HG03378 (cell line): ENCODE measurements around the gene CA10.
A peak's percentile ranks its signal among the peaks of the same experiment; 100 is the strongest.

Experiments
- ATAC-seq: cut with Tn5 transposase; IDR thresholded peaks from one replicate; pipeline ENCODE4 v1.9.1; 2021; ENCODE audit warnings: mild to moderate bottlenecking, moderate library complexity; ENCODE audit not compliant: unreplicated experiment

CA10 gene

DNA sequence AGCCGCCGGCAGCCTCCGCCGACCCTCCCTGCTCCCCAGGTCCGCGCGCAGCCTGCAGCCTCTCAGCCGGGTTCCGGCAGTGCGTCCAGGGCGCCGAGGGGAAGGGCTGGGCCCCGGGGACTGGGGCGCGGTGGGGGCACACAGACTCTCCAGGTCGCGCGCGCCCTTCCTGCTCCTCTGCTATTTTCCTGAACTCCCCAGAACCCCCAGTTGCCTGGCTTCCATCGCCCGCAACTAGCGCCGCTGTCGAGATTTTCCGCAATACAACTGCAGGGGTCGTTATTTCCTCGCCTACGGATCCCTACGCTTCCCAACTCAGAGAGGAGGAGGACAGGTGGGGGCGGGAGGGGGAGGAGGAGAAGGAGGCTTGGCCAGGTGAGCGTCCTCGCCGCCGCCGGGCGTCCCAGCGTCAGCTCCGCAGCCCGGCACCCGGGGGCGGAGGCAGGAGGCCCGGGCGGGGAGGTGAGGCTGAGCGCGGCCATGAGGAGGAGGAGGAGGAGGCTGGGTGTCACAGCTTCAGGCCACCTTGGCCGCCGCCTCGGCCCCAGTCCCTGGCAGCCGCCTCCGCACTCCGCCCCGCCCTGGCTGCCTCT lies at the start of gene CA10:
CA10 (minus strand) TSS at position 265 of the 593 bp plus-strand sequence.
- ATAC-seq: no peak

DNA sequence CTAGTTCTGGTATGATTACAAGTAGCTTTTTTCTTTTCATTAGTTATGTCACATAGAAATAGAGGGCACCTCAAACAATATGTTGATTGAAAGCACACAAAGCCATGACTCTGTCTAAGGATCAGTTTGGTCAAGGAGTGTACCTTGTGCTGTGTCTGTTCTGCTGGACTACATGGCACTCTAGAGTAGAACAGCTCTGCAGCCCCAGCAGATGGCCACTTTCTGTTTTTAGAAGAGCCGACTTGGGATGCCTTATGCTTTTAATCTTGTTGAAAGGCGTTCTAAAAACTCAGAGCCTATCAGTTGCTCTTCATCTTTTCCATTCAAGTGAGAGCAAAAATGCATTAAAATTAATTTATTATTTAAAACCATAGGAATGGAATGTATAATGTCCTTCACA lies 49.3 kb upstream of the CA10 start:
- no peak for ATAC-seq

- no peak for ATAC-seq
Observed at GRCh38 chr17:52202520-52203080, 44.1 kb upstream of the CA10 start.

DNA sequence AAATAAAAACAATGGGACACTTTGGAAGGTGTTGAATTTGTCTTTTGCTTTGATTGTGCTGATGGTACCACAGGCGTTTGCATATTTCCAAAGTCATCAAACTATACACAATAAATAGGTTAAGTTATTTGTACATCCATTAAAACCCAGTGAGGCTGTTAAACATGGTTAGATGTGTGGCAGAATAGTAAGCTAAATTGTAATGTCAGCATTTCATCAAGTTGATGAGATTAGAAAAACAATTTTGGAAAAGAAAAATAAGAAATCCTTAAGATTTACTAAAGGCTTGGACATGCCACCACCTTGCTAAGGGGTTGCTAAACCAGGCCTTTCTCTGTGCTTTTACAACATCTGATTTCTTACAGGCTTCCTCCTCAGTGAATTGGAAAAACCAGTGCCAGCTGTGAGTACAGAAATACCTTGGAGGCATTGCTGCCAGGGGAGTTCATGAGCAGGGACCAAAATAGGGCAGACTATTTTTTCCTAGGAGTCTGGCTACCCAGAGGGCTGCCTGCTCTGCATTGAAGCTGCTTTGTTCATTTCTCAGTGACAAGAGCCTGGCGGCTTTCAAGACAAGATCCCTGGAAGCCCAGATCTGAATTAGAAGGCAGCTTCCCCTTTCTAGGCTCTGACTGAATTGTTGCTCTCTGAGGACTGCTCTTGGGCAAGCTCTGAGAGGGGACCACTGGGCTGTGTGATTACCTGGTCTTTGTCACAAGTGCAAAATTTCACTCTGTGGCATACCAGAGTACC lies 43.4 kb upstream of the CA10 start:
- ATAC-seq: no peak

DNA sequence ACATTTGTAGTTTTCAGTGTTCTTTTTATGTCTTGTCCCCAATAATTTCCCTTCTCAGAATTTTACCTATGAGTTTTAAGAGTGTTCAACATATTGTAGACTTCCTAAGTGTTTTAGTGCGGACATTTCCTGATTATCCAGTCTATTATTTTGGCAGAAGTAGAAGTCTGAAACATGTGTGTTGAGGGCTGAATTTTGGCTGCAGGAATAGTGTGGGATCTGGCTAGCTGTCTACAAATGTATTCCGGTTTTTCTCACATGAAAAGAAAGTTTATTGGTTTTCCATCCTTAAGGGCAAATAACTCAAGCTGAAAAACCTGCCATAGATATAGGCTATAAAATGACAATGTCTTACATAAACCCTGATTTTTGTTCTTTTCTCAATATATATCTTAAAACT lies 33.0 kb upstream of the CA10 start:
- no peak for ATAC-seq

GRCh38 chr17:52181782-52182181 lies 23.3 kb upstream of the CA10 start:
- no peak for ATAC-seq

DNA sequence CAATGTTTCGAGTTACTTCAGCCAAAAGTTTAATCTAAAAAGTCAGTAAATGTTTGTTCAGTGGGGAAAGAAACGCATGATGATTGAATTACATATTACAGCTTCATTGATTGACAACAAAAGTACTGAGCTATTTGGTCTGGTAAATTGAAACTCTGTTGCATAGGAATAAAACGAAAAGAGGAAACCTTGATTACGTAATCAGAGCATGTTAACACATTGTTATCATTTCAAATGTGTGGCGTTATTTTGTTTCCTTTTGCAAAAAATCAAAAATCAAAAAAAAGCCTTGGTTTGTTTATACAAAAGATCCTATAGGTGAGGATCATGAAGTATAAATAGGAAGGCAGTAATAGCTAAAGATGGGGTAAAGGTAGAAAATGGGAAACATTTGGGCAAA lies 19.5 kb upstream of the CA10 start:
- ATAC-seq: no peak

DNA sequence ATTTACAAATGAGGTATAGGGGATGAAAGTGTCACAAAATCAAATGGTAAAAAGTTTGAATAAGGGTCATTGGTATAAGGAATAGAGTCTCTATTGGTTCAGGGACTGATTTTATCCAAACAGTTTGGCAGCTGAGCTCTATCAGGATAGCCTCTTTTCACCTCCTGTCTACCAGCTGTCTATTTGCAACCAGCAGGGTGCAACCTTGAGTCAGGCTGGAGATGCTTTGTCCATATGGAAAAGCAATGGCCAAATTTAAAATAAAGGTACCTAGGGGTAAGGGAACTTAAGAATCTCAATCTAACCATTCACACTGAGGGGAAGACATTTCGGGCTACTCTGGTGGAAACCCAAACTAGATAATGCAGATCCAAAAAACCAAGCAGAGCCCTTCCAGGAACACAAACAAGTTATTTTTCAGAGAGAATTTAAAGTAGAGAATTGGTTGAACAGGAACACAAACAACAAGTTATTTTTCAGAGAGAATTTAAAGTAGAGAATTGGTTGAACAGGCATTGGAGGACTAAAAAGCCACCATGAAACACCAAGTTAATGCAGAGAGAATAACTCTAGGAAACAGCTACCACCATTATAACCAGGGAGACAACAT lies 12.6 kb upstream of the CA10 start:
- ATAC-seq: no peak

- ATAC-seq: no peak
Observed at GRCh38 chr17:52160136-52160567, 1.6 kb upstream of the CA10 start.

DNA sequence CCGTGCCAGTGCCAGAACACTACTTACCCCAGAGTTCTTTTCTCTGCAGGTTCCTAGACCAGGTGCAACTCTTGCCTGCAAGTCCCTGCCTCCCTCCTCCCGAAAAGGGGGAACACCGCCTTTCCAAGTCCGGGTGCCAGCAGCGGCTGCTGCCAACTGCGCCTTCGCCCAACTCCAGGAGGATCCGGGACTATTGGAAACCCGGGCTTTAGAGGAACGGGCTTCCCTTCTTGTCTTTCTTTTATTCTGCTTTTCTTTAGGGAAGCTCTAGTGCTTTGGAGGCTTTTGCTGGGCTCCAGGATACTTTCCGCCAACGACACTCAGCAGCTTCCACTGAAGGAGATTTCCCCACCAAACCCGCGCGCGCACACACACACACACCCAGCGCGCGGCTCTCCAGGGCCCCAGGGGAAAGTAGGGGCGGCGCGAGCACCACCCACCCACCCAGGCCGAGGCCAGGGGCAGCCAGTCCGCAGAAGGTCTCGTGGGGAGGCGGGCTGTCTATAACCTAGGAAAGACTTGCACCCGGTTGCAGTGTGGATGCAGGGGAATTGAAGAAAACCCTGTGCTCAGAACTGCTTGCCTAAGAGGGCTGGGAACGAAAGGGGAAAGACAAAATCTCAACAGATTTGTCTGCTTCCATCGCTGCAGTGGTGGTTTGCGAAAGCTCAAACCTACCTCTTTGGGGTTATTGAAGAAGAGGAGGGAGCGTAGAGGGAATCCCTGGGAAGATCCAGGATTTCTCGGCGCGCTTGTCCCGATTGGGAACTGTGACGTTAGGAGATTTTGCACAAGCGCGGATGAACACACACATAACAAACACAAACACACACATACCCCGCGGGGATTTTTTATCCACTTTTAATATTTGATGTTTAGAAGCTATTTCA lies 977 bp upstream of the CA10 start:
- no peak for ATAC-seq

DNA sequence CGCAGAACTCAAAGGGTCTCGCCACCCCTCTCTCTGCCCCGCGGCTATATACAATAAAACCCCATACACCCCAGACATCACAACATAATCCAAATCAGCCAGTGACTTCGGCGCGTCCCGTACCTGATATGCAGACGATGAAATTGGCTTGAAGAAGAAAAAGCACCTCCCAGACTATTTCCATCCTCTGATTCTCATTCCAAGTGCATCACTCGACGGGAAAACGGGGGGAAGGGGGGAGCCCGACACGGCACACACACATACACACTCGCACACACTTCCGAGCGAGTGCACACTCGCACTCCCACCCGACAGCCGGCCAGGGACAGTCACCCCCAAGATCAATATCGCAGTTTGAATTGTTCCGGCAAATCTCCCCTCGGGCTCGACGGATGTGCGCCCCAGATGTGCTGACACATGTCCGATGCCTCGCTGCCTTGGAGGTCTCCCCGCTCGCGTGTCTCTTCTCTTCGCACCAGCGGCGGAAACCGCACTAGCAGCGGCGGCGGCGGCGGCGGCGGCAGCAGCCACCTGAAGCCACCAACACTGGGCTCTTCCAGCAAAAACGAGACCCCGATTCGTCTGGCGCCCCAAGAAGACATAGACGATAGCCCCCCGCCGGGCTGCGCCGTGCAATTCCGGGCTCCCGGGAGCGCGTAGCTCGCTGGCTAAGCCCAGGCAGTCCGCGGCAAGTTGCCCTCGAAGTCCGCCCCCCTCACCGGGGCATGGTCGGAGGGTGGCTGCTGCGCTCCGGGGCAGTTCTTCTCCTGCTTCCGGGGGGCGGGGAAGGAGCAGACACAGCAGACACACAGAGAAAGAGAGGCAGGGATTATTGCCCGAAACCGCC lies 688 bp downstream of the CA10 start:
- ATAC-seq: no peak

DNA sequence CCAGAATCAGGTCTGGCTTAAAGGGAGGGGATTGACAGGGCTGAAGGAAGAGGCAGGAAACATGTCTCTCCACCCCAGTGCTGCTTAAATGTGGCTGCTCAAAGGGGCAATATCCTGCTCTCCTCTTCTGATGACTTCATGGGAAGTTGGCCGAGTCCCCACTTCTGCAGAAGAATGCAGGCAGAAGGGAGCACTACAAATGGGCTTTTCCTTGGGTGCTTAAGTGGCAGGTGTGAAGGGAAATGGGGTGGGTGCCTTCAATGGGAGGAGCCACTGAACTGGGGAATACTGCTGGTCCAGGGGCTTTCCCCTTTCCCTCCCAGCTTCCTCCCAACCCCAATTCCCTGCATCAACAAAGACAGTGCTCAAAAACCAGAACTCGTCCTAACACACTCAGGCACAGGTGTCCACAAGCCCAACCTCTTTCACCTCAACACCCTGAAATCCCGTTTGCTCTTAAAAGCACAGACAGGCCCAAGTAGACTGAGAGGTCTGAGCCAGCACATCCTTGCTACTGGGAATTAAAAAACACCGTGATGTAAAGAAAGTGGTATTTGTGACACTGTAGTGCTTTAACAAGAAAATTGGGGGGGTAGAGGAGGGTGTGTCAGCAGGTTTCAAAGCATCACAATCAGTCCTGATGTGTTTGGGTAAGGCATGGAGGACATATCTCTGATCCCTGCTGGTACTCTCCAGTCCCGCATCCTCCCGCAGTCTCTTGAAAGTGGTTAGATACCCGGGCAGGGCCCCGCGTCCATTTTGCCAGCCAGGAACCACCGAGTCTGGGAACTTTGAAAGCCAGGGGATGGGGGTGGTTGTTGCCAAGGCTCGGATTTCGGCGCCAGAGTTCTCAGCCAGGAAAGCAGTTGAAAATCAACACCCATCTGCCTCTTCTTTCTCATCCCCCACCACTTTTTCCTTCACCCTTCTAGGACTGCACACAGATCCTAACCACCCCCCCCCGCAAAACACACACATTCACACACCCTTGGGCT lies 1.6 kb downstream of the CA10 start:
- ATAC-seq: no peak

DNA sequence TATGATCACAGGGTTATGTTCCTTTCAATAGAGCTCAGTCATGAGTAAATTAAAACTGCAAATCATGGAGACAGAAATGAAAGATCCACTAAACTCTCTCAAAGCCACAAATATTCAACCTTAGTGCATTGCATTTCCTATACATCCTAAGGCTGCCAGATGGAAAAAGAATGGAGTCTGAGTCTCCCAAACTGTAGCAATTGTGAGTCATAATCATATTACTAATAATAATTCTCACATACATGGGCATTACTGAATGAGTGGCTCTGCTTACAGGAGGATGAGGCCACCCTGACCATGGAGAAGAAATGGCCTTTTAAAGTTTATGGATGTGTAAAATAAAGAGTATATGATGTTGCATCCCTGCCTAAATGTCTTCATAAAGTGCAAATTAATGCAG lies 3.2 kb downstream of the CA10 start:
- ATAC-seq: no peak

GRCh38 chr17:52154466-52154865 lies 4.0 kb downstream of the CA10 start:
- ATAC-seq: no peak

DNA sequence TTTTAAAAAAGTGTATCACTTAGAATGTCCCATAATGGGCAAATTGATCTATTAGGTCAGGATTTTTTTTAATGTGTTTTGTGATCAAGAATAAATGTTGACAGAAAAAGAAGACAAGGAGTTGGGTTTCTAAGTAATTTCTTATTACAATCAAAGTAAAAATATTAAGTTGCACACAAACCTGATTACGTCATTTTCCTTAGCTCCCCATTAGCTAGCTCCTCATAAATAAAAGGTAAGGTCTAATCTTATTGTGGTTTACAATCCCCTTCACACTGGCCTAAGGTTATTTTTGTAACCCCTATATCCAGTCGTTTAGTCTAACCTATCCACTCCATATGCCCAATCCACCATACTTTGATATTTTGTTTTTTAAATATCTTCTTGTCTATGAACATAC lies 7.6 kb downstream of the CA10 start:
- ATAC-seq: no peak

DNA sequence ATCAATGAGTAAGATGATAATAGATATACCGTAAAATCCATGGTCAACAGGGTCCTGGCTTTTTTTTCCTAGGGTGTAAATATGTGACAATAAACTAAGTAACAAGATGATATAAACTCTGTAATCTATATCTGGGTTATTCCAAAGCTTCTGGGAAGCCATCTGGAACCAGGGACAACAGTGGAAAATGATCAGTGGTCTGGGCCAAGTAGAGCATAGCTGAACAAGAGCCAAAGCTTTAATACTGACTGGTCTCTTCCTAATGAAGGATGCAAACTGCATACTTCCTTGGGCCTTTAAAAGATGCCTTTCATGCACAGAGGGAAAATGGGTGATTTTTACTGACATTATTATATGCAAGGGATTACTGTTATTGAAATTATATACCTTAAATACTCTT lies 8.9 kb downstream of the CA10 start:
- ATAC-seq: no peak

DNA sequence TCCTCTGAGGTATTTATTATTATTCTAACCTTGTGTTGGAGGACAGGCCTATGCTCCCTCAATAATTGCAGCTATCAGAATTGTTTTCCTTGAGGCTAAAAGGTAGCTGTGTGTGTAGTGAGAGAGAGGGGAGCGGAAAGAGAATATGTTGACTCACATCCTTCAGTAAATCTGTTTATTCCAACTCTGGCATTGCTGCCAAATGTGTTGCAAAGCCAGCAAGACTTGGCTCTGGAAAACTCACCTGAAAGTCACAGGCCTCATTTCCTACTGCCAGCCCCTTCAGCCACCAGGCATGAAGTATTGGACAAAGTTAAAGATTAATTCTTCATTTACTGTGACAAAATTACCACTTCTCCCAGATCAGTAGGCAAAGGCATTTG lies 9.6 kb downstream of the CA10 start:
- ATAC-seq: no peak

- ATAC-seq: peak; percentile 34
Observed at GRCh38 chr17:52148288-52148968, 10.1 kb downstream of the CA10 start.
